Inferior parietal cortex (tissue), 1 donor: ENCODE results near the gene CHN1.

Experiments
- DNase-seq: peaks from one replicate; pipeline ENCODE4 v3.0.0-alpha.2; 2016; ENCODE audit errors: extremely low spot score

Gene CHN1, protein sequence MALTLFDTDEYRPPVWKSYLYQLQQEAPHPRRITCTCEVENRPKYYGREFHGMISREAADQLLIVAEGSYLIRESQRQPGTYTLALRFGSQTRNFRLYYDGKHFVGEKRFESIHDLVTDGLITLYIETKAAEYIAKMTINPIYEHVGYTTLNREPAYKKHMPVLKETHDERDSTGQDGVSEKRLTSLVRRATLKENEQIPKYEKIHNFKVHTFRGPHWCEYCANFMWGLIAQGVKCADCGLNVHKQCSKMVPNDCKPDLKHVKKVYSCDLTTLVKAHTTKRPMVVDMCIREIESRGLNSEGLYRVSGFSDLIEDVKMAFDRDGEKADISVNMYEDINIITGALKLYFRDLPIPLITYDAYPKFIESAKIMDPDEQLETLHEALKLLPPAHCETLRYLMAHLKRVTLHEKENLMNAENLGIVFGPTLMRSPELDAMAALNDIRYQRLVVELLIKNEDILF

DNA sequence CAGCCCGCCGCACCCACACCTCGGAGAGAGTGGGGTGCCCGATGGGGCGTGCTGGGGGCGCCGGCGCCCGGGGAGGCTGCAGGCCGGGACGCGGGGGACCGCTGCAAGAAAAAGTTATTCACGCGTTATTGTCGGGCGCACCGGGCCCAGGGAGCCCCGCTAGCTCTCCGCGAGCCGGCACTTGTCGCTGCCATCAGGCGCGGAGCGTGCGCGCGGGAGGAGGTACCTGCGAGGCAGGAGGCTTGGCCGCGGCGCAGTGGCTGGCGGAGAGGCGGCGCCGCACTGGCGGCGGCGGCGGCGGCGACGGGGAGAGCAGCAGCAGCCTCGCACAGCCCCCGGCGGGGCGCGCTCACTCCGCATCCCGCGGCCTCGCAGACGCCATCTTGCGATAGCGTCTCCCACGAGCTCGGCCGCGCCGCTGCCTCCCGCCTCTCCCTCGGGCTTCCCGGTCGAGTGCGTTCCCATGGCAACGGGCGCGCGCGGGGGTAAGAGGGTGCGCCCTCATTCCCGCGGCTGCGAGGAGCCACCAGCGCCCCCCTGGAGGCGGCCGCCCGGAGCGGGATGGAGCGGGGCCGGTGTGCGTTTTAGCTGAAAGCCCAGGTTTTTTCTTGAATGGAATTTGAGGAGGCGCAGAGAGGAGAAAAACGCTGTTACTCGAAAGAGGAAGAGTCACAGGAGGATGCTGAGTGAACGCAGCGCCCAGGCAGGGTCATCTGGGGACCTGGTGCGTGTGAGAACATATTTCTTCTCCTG lies at the start of gene CHN1:
Gene CHN1, minus strand, starts transcription at position 402 of the 753 bp plus-strand sequence. CDS start 469 bp downstream, outside the sequence.
- DNase-seq = no peak

DNA sequence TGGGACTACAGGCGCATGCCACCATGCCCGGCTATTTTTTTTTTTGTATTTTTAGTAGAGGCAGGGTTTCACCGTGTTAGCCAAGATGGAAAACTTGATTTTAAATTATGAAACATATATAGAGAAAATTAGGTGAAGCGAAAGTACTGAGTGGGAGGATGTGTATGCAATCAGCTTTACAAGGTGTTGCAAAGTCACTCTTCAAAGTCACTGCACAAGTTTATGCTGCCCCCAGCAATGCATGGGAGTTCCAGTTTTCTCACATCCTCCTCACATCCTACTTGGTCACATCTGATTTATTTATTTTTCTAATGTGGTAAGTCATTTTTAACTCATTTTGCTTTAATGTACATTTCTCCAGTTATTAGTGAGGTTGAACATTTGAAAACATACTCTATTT lies 49.2 kb upstream of the CHN1 start:
- no peak for DNase-seq

DNA sequence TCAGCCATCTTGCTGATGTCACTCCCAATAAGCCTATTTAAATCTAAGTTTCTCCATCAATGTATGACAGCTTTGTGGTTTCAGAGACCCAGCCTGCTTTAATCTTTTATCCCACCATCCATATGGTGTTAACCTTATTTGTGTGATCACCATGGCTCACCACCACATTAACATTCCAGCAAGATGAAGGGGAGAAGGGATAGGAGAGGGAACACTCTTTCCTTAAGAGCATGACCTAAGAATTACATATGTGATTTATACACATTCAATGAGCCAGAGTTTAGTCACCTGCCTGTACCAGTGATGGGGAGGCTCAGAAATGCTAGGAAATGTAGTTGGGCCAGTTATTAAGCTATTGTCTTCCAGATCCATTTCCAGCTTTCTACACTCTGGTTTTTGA lies 44.5 kb upstream of the CHN1 start:
- DNase-seq = no peak

DNA sequence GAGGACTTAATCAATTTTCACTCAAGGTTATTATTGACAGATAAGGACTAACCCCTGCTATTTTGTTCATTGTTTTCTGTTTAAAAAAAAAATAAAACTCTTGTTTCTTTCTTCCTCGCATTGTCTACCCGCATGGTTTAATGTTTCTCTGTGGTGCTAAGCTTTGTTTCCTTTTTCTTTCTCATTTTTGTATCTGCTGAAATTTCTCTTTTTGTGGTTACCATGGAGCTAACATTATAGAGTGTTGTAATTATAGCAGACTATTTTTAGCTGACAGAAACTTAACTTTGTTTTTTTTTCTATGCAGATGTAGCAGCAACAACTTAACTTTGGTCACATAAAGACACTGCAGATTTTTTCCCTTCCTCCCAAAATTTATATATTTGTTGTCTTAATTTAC lies 43.1 kb upstream of the CHN1 start:
- DNase-seq = no peak

DNA sequence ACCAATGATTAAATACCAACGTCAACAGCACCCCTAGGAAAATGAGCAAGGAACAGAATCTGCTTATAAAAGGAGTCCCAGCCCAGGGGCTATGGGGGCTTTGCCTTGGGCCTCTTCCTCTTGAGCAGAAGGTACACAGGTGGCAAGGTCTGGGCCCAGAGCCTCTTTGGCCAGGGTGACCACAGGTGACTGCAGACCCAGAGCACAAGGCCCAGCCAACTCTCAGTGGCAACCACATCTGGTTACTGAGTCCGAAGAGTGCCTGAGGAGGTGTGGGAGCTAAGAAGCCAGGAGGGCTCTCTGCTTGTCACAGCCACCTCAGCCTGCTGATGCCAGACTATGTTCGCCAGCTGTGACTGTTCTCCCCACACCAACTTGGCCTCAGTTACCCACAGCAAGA lies 34.3 kb upstream of the CHN1 start:
- no peak for DNase-seq

DNA sequence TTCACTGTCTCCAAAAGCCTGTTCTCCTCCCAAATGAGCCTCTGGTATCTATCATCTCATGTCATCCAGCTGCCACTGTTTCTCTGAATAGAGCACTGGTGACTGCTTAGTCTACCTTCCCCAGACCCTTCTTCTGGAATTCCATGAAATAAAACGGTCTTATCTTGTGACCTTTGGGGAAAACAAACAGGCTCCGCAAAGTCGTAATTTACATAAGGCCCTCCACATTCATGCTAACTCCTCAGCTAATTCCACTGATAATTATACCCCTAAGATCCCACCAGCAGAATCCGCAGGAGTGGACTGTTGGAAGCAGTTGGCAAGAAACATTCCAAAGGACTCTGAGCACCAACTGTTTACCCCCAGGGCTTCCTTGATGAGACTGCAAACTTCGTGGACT lies 33.9 kb upstream of the CHN1 start:
- DNase-seq = no peak

DNA sequence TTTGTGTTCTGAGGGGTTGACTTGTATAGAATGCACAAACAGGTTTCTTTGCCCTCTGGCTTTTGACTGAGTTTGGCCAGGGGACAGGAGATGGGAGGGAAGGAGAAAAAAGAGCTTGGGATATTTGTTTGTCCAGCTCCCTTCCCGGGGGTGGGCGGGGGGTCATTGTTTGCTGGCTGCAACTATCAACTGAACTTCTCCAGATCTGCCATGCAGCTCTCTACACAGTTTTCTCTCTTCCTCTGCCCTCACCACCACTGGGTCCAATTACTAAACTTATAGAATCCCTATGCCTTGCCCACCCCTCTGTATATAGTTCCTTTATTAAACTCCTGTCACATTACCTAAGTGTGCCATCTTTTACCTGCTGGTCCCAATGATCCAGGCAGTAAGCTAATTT lies 32.8 kb upstream of the CHN1 start:
- no peak for DNase-seq

DNA sequence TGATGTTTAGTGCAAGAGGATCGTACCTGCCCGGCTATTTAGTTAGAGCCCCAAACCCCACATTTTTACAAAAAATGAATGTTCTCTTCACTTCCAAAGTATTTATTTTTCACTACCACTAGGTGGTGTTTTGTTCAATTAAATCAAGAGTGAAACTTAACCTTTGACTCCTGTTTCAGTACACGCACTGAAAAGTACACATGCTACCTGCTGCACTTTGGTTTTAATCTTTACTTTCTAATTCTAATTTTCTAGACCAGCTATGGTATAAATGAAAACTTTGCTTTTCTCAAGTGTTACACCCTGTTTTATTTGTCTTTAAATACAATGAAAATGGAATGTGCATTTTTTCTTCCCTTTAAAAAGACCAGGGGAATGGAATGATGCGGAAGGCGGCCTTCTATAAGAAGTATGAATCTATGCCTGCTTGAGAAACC lies 31.4 kb upstream of the CHN1 start:
- DNase-seq = peak; percentile 51

DNA sequence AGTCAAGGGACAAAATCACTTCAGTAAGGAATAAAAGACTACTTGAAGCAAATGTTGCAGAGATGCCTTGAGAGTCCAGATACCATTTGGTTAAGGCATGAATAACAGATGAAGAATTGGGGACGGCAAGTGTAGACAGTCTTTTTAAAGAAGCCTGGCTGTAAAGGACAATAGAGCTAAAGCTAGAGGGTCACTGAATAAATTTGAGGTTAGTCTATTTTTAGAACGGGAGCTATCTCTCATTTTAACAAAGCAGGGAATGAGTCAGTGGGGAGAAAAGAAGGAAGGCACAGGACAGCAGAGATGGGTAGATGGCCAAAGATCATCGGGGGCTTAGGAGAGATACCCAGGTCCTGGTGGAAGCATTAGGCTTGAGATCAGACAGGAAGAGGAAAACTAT lies 30.6 kb upstream of the CHN1 start:
- no peak for DNase-seq

DNA sequence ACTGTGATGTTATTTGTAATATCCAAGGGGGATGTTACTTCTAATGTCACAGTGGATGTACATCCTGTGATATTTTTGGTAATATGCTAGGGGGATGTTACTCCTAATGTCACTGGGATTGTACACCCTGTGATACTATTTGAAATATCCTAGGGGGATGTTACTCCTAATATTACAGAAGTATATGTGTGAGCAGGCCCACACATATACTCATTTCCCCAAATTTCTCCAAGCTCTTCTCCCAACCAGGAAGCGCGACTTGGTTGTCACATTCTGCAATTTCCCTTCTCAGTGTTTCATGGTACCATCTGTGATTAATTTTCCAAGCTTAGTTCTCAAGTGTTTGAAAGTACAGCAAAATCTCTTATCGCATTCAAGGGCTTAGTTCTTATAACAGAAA lies 29.5 kb upstream of the CHN1 start:
- DNase-seq = no peak

DNA sequence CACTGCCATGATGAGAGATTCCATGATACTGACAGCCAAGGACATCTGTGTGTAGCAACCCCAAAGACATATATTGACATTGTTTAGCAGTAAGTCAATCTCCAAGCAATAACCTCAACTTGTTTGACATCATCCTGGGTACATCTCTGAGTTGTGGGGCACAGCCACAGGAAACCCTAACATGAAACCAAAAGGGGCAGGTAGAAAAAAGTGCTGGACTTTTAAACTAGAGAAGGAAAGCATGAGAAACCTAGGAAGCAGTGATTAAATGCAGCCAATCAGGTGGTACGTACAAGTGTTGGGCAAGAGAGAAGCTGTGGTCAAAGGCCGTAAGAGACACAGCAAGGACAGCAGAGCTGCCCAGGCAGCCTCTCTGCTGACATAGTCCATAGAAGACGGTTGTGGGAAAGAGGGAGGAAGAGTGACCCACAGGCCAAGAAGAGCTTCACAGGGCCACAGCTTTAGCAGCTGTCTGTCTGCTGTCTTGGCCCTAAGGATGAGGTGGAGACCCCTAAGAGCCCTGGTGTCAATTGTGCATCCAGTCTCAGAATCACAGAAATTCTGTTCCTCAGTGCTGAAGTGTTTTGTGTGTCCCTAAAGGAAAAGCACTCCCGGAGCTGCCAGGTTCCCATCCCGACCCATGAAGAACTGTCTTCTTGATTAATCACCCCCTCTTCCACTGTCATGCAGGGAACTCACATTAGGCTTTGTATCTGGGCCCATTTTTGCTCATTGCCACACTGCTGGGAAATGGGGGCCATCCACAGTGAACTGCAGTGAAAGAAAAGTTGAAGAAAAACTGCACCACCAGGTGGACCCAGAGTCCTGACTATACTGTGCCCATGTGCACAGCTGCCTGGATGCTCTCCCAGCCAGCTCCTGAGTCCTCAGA lies 25.4 kb upstream of the CHN1 start:
- no peak for DNase-seq

DNA sequence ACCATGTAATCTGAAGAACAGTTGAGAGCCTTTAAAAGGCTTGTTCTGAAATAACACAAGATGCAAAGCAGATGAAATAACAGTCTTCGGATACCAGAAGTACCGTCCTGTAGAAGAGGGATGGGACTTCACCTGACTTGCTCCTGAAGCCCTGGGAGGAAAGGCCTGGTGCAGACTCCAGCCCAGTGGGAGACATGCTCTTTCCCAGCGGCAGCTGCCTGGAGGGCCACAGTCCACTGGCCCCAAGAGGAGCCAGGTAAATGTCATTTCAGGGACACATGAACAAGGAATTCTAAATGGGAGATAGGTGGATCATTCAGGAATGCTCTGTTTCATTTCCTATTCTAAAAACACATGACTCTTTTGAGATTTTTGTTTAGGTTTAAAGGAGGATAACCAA lies 22.6 kb upstream of the CHN1 start:
- no peak for DNase-seq

DNA sequence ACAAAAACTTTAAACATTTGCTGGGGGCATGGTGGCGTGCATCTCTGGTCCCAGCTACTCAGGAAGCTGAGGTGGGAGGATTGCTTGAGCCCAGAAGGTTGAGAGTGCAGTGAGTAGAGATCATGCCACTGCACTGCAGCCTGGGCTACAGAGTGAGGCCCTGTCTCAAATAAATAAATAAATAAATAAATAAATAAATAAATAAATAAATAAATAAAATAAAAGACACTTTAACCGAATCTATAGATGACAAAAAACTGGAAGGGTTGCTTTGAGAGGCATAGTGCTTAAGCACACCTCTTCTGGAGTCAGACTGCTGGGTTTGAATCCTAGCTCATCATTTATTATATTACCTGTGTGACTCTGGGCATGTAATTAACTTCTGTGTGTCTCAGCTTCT lies 21.2 kb upstream of the CHN1 start:
- no peak for DNase-seq

DNA sequence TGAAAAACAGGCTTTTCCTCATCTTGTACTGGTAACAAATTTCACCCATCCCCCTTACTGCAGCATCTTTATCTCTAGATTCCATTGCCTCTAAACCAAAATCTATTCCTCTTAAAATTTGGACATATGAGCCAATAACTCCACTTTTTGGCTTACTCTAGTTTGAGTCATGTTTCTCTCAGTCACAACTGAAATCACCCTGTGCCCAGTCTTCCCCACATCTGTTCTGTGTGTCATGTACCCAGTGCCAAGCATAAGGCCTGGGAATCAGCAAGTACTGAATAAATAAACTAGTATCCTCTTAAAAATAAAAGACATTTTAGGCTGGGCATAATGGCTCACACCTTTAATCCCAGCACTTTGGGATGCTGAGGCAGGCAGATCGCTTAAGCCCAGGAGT lies 20.8 kb upstream of the CHN1 start:
- DNase-seq = no peak

DNA sequence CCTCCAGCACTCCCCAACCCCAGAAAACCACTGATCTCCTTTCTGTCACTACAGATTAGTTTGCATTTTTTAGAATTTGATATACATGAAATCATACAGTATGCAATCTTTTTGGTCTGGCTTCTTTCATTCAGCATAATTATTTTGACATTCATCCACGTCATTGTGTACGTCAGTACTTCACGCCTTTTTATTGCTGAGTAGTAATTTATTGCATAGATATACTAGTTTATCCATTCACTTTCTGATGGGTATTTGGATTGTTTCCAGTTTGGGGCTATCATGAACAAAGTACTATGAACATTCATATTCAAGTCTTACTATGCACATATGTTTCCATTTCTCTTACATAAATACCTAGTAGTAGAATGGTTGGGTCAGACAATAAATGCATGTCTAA lies 20.1 kb upstream of the CHN1 start:
- no peak for DNase-seq

DNA sequence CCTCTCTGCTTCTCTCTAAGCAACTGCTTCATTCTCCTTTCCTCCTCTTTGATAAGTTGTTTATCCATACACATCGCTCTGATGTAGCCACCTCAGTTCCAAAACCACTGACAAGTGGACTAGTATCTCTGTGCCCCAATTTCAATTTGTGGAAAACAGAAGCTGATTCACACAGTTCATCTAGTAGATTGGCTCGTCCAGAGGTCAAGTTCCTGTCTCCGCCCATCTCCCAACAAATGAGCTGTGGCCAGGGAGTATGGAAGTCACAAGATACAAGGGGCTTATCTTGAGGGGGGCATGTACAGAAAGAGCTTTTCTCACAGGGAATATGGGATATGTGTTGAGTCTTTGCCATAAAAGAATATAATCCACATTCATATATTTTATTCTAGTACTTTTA lies 17.7 kb upstream of the CHN1 start:
- no peak for DNase-seq

DNA sequence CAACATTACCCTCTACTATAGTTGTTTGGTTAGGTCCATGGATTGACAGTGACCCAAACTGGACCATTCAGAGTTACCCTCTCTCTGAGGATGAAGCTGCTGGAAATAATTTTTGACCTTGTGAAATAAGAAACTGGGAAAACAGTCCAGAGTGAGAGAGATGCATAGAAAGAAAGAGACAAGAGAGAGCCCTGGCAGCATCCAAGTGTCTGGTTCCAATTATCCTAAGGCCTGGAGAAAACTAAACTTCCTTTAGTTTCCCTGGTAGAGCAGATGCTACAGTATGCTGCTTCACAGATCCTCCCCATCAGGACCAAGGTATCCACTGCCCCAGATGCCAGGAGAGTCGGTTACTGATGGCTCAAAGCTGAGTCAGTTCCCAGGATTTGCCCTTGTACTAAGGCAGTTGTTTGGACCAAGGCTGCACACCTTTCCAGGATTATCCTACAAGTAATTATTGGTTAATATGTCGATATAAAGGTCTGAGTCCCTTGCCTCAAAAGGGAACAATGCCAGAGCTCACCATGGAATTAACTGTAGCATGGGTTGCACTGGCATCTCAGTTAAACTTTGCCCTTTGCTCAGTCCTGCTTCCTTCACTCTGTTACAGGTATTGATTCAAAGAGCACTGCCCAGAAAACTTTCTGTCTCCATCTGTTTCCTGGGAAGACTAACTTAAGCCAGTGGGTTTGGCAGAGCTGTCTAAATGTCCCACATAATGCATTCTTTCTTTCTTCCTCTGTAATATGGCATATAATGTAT lies 14.6 kb upstream of the CHN1 start:
- no peak for DNase-seq

DNA sequence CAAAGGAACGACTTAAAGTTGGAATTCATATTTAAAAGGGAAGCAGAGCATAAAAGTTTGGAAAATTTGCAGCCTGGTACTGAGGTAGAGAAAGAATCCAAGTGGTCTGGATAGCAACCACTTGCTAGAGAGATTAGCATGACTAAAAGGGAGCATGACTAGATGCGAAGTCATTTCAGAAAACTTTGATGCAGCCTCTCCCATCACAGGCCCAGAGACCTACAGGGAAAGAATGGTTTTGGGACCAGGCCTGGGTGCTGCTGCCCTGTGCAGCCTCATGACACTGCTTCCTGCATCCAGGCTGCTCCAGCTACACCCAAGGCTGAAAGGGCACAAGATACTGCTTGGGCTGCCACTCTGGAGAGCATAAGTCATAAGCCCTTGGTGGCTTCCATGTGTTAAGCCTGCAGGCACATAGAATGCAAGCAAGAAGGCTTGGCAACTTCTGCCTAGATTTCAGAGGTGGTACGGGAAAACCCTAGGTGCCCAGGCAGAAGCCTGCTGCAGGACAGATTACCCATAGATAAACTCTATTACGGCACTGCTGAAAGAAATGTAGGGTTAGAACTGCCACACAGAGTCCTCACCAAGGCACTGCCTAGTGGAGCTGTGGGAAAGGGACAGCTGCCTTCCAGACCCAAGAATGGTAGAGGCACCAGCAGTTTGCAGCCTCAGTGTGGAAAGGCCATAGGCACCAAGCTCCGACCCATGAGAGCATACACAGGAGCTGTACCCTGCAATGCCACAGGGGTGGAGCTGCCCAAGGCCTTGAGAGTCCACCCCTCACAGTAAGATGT lies 12.6 kb upstream of the CHN1 start:
- no peak for DNase-seq

DNA sequence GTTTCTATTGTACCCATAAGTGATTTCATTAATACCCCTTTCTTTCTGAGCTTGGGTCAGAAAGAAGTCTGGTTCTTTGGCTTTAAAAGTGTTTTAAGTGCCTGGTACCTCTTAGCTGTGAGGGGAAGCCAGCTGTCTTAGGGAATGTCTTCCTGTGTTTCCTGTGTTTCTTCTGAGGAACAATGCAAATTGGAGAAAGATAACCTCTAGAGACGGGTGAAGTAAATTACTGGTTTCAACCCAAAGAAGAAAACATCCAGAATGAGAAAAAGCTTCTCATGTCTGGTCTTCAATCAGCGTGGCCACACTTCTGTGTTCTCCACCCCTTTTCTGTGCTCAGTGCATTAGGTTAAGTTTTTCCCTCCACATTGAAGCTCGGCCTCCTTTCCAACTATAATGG lies 10.2 kb upstream of the CHN1 start:
- DNase-seq = no peak

DNA sequence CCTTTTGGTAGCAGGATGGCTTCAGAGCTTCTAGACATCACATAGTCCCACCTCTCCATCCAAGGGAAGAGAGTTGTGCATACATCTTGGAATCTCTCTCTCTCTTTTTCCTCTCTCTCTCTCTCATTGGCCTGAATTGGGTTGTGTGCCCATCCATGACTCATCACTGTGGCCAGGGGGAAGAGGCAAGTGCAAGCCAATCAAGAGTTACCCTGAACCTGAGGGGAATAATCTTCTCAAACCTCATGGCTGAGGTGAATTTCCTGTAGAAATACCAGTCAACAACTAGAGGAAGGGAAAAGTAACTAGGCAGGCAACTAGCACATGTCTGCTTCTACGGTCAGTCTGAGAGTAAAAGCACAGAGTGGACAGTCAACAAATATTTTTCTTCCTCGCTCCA lies 7.3 kb upstream of the CHN1 start:
- no peak for DNase-seq

DNA sequence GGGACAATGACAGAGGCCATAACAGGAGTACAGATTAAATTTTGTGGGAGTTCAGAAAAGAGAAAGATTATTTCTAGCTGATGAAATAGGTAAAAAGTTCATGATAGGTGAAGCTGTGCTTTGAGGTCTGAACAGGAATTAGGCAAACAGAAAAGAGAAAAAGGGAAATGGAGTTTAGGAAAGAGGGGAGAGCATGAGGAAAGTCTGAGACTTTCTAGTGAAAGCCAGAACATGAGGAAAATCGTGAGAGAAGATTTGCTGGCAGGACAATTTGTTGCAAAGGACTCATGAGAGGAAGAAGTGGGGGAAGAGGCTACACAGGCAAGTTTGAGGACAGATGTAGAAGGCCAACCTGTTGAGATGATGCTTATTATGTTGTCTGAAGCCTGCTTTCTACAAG lies 6.3 kb upstream of the CHN1 start:
- no peak for DNase-seq
